ENCODE data around the gene TBX18. TPM values are rescaled to one million over a fixed set of nuclear protein-coding genes. Genes with fewer than 3 reads are reported as not detected.

Gene TBX18
- total RNA-seq, 2 experiments from 2014 or later: not detected

GRCh38 chr6:84688141-84688873 is 76.1 kb downstream of the TBX18 start:
- ATAC-seq (no peak), DNase-seq (no peak)
- intact Hi-C loops (cut with micrococcal nuclease): no loop called here
- H3K4me3 Mint-ChIP-seq: no peak overlapping the region
- H3K4me1 Mint-ChIP-seq (ENCODE audit: low read depth): no peaks in the 10 kb centered on the region
- no peak overlapping the region for H3K27ac Mint-ChIP-seq
- H3K27me3 Mint-ChIP-seq: no peaks in the 10 kb centered on the region
- CTCF ChIA-PET: no interaction called here
- no peak for TF ChIP-seq CTCF (IDR thresholded peaks at IDR 0.05)
- H3K36me3 Mint-ChIP-seq (ENCODE audit: low read depth): no peaks in the 10 kb centered on the region
- peaks cover 3% of the 10 kb centered on the region for H3K9me3 Mint-ChIP-seq
- POLR2A ChIA-PET: interaction anchor here (0.6 kb wide), 1 partner anchor 69 kb away, joined by 4 read pairs; no protein-coding TSS in a partner anchor

GRCh38 chr6:84687431-84687830 is 77.0 kb downstream of the TBX18 start:
- no peak for ATAC-seq
- Mint-ChIP-seq H3K4me3 (no peak overlapping the region), H3K36me3 (ENCODE audit: low read depth) (no peaks in the 10 kb centered on the region), H3K27ac (no peak overlapping the region), H3K27me3 (no peaks in the 10 kb centered on the region), H3K4me1 (ENCODE audit: low read depth) (no peaks in the 10 kb centered on the region), H3K9me3 (peaks cover 3% of the 10 kb centered on the region)
- ChIA-PET CTCF (interaction anchor here (1.1 kb wide), 1 partner anchor 265 kb away, joined by 3 read pairs; no protein-coding TSS in a partner anchor), POLR2A (no interaction called here)
- intact Hi-C loops (cut with micrococcal nuclease): no loop called here
- no peak for TF ChIP-seq CTCF (IDR thresholded peaks at IDR 0.05)
- no peak for DNase-seq

- DNase-seq (peak; percentile 8), ATAC-seq (no peak)
- Mint-ChIP-seq H3K27ac (no peak overlapping the region), H3K4me1 (ENCODE audit: low read depth) (no peaks in the 10 kb centered on the region), H3K36me3 (ENCODE audit: low read depth) (no peaks in the 10 kb centered on the region), H3K27me3 (no peaks in the 10 kb centered on the region), H3K4me3 (no peak overlapping the region), H3K9me3 (peaks cover 3% of the 10 kb centered on the region)
- POLR2A ChIA-PET: no interaction called here
- peak; percentile 64 for TF ChIP-seq CTCF (IDR thresholded peaks at IDR 0.05)
- CTCF ChIA-PET: interaction anchor here (0.7 to 1.1 kb wide), 2 partner anchors 11 kb away, joined by 3 to 5 read pairs; no protein-coding TSS in a partner anchor
- intact Hi-C loops (cut with micrococcal nuclease): no loop called here
These were observed 78.3 kb downstream of the TBX18 start for GRCh38 chr6:84685983-84686584.

GRCh38 chr6:84681693-84682326 is 82.6 kb downstream of the TBX18 start:
- ChIA-PET CTCF (no interaction called here), POLR2A (no interaction called here)
- DNase-seq (no peak), ATAC-seq (no peak)
- Mint-ChIP-seq H3K4me3 (no peak overlapping the region), H3K27me3 (no peaks in the 10 kb centered on the region), H3K36me3 (ENCODE audit: low read depth) (no peaks in the 10 kb centered on the region), H3K27ac (no peak overlapping the region), H3K9me3 (peaks cover 3% of the 10 kb centered on the region), H3K4me1 (ENCODE audit: low read depth) (no peaks in the 10 kb centered on the region)
- no peak for TF ChIP-seq CTCF (IDR thresholded peaks at IDR 0.05)
- intact Hi-C loops (cut with micrococcal nuclease): no loop called here

GRCh38 chr6:84675651-84676050 is 88.7 kb downstream of the TBX18 start:
- no peak for TF ChIP-seq CTCF (IDR thresholded peaks at IDR 0.05)
- intact Hi-C loops (cut with micrococcal nuclease): no loop called here
- ChIA-PET CTCF (interaction anchor here (2.6 kb wide), 1 partner anchor 10 kb away, joined by 5 read pairs; no protein-coding TSS in a partner anchor), POLR2A (no interaction called here)
- H3K4me3 Mint-ChIP-seq: no peak overlapping the region
- DNase-seq (no peak), ATAC-seq (no peak)
- no peak overlapping the region for H3K27ac Mint-ChIP-seq
- no peaks in the 10 kb centered on the region for H3K27me3 Mint-ChIP-seq
- H3K9me3 Mint-ChIP-seq: no peaks in the 10 kb centered on the region
- no peaks in the 10 kb centered on the region for H3K36me3 Mint-ChIP-seq (ENCODE audit: low read depth)
- no peaks in the 10 kb centered on the region for H3K4me1 Mint-ChIP-seq (ENCODE audit: low read depth)
